GM19193 (cell line): ENCODE measurements around the gene C11orf21.

Experiments used
- POLR2A ChIP-seq: IDR thresholded peaks from 4 replicates; pipeline ENCODE4 v1.6.1; 2011; ENCODE audit not compliant: insufficient read depth, insufficient read length; ENCODE audit errors: extremely low read depth

Gene C11orf21

GRCh38 chr11:2301631-2302305, at the start of gene C11orf21, which contains the start of gene TSPAN32:
TSS of gene C11orf21 (minus strand) at chr11:2301918. CDS start at chr11:2301808, 110 bp downstream.
TSS of gene TSPAN32 (plus strand) at chr11:2302013. CDS start at chr11:2302150, 137 bp downstream.
- no peak for TF ChIP-seq POLR2A

GRCh38 chr11:2348986-2349385, 47.3 kb upstream of the C11orf21 start:
- no peak for TF ChIP-seq POLR2A

DNA sequence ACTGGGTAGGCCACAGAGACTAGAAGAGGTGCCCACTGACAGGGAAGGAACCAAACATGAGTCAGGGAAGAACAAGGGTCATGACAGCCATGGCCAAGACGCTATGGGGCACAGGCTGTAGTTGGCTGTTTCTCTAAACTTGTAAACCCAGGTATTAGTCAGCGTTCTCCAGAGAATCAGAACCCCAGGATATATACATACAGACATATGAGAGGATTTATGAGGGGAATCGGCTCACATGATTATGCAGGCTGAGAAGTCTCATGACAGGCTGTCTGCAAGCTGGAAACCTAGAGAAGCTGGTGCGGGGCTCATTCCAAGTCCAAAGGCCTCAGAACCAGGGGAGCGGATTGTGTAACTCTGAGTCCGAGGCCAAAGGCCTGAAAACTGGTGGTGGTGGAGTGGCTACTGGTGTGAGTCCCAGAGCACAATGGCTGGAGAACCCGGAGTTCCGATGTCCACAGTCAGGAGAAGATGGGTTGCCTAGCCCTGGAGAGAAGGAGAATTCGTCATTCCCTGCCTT, 45.7 kb upstream of the C11orf21 start:
- TF ChIP-seq POLR2A, result no peak

DNA sequence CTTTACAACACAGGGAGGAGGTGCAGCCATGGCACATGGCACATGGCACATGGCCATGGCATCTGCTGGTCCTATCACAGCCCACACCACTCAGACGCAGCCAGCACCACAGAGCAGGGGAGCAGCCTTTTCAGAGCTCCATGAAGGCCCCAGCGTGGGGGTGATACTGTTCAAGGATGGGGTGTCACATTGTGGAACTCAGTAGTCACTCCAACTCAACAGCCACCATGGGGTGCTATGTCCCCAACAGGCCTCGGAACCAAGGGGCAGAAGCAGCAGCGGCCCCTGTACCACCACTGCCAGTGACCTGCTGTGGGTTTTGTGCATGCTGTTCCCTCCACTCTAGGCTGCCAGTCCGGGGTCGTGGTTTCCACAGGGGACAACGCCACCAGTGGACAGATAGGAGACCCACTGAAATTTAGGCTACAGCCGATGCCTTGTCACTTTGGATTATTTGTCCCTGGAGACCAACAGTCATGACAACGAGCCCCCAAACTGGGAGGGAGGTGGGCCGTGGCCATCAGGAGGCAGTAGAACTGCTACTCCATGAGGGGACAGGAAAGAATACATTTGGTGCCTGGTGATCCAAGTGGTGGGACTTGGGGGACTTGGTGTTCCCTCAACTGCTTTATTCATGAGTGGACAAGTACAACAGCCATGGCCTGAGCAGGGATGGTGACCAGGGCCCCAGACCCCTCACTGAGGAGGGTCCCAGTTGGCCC, 45.0 kb upstream of the C11orf21 start:
- no peak for TF ChIP-seq POLR2A

GRCh38 chr11:2346014-2346413, 44.3 kb upstream of the C11orf21 start:
- no peak for TF ChIP-seq POLR2A

- no peak for TF ChIP-seq POLR2A
These were observed 43.3 kb upstream of the C11orf21 start for GRCh38 chr11:2345050-2345449.

DNA sequence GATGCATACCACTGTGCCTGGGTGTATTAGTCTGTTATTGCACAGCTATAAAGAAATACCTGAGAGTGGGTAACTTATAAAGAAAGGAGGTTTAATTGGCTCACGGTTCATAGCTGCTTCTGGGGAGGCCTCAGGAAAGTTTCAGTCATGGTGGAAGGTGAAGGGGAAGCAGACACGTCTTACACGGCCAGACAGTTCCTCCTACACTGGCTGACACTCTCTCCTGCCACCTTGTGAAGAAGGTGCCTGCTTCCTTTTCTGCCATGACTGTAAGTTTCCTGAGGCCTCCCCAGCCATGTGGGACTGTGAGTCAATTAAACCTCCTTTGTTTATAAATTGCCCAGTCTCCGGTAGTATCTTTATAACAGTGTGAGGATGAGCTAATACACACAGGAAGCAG, 41.8 kb upstream of the C11orf21 start:
- TF ChIP-seq POLR2A, result no peak

DNA sequence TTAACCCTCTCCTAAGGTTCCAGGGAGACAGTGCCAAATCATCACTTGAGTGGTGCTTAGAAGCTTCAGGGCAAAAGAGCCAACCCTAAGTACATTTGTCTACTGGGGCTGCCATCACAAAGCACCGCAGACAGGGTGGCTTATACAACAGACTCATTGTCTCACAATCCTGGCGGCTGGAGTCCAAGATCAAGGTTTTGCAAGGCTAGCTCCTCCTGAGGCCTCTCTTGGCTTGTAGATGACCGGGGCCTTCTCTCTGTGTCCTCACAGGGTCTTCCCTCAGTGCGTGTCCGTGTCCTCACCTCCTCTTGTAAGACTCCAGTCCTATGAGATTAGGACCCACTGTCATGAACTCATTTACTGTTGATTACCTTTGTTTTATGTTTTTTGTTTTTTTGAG, 41.3 kb upstream of the C11orf21 start:
- TF ChIP-seq POLR2A, result no peak

- no peak for TF ChIP-seq POLR2A
These were observed 40.8 kb upstream of the C11orf21 start for GRCh38 chr11:2342557-2342956.

DNA sequence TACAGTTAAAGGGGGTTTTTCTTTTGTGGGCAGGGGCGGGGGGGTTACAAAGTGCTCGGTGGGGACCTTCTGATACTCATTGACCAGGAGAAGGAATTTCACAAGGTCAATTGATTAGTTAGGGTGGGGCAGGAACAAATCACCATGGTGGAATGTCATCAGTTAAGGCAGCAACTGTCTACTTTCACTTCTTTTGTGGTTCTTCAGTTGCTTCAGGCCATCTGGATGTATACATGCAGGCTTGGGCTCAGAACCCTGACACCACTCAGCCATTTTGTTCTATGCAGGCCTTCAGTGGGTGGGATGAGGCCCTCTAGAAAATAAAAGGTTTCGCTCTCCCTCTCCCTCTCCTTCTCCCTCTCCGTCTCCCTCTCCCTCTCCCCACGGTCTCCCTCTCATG, 29.7 kb upstream of the C11orf21 start:
- TF ChIP-seq POLR2A, result no peak

DNA sequence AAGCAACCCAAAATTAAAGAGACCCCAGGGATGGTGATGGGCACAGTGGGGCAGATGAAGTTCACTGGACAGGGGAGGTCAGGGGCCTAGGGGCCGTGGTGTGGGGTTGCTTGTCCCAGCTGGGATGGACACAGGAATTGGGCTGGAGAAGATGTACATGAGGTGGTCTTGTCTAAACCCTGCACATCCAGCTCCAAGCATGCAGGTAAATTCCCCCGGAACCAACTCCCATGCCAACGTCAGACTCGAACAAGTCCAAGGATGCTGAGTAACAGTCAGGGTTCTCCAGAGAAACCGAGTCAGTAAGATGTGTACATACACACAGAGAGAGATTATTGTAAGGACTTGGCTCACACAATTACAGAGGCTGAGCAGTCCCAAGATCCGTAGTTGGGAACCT, 29.0 kb upstream of the C11orf21 start:
- TF ChIP-seq POLR2A, result no peak

- TF ChIP-seq POLR2A, result no peak
These were observed 27.8 kb upstream of the C11orf21 start for GRCh38 chr11:2329551-2329950.

DNA sequence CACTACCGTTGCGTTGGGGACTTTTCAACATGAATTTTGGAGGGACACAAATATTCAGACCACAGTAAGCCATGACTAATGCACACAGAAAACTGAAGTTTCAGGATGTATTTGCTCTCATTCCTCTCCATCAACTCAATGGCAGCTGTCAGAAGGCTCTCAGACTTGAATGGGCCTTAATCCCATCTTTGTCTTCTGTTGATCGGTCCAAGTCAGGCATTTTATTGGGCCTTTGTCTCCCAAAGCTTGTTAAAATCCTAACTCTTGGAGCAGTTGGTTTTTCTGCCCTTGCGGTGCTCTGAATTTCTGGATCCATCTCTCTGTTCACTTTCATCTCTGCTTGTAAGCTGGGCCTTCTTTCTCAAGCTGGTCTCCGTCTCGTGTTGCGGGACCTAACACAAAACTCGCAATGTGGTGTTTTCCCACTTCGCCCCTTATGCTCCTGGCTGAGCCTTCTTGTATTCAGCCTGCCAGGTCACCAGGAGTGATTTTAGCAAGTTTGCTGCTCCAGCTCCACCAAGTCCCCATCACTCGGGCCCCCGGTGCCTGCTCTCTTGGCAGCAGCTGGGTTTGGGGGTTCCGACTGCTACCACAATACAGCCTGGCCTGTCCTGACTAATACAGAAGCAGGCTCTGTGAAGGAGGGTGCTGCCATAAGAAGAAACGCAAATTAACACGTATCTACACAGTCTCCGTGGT, 27.1 kb upstream of the C11orf21 start:
- TF ChIP-seq POLR2A, result no peak

GRCh38 chr11:2328021-2328420, 26.3 kb upstream of the C11orf21 start:
- no peak for TF ChIP-seq POLR2A

DNA sequence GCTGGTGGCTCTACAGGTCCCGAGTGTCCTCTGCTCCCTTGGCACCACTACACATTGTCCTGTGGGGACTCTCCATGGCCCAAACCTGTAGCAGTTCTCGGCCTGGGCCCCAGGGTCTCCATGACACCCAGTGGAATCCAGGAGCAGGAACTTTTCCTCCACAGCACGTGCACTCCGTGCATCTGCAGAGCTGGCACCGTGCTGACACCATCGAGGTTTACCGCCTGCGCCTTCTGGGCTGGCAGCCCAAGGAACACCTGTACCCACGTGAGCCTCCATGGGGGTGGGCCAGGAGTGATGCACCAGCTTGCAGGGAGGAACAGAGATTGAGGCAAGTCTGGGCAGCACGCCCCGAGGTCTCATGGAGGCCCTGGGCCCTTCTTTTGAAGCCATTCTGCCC, 25.3 kb upstream of the C11orf21 start:
- TF ChIP-seq POLR2A, result no peak
